Immature natural killer cell (primary cell): ENCODE results near the gene TRPC4AP. TPM values are rescaled to one million over a fixed set of nuclear protein-coding genes. Genes with fewer than 3 reads are reported as not detected.

Source experiments
- DNase-seq, 3 donors: peaks; one replicate each; pipeline ENCODE4 v3.0.0; 2022; ENCODE audit warnings: mixed read lengths in 1 of 3
- H3K27ac Mint-ChIP-seq, 6 donors: one replicate each; pipeline ENCODE4 v1.8.0; 2020; ENCODE audit warnings: mixed read lengths in 6 of 6, mild to moderate bottlenecking in 5 of 6, inconsistent platforms in 4 of 6, moderate library complexity in 3 of 6
- H3K27me3 Mint-ChIP-seq, 3 donors: one replicate each; pipeline ENCODE4 v1.8.0; 2020 to 2021; ENCODE audit warnings: low read depth in 3 of 3, mild to moderate bottlenecking in 3 of 3, mixed read lengths in 3 of 3, moderate library complexity in 3 of 3, inconsistent platforms in 1 of 3
- H3K36me3 Mint-ChIP-seq, 3 donors: one replicate each; pipeline ENCODE4 v1.8.0; 2020; ENCODE audit warnings: mixed read lengths in 3 of 3, inconsistent platforms in 2 of 3, mild to moderate bottlenecking in 2 of 3
- H3K4me1 Mint-ChIP-seq, 2 donors: one replicate each; pipeline ENCODE4 v1.8.0; 2020; ENCODE audit warnings: inconsistent platforms in 2 of 2, mild to moderate bottlenecking in 2 of 2, mixed read lengths in 2 of 2, moderate library complexity in 1 of 2
- H3K4me3 Mint-ChIP-seq, 5 donors: one replicate each; pipeline ENCODE4 v1.8.0; 2020; ENCODE audit warnings: mild to moderate bottlenecking in 5 of 5, mixed read lengths in 5 of 5, inconsistent platforms in 3 of 5, moderate library complexity in 3 of 5
- H3K9me3 Mint-ChIP-seq, 6 donors: one replicate each; pipeline ENCODE4 v1.8.0; 2020; ENCODE audit warnings: mild to moderate bottlenecking in 6 of 6, mixed read lengths in 6 of 6, inconsistent platforms in 4 of 6, moderate library complexity in 3 of 6
- polyA plus RNA-seq, 3 donors: library from polyadenylated mRNA; unstranded; fragments of 300-500 nt; fragmentation: Illumina TruSeq; gene quantifications; one replicate each; pipeline ENCODE4 v1.2.3, GENCODE V29; 2021

Gene TRPC4AP
- polyA plus RNA-seq, 3 donors from 2014 or later = 58.0 to 89.0 (median 72.5) TPM

DNA sequence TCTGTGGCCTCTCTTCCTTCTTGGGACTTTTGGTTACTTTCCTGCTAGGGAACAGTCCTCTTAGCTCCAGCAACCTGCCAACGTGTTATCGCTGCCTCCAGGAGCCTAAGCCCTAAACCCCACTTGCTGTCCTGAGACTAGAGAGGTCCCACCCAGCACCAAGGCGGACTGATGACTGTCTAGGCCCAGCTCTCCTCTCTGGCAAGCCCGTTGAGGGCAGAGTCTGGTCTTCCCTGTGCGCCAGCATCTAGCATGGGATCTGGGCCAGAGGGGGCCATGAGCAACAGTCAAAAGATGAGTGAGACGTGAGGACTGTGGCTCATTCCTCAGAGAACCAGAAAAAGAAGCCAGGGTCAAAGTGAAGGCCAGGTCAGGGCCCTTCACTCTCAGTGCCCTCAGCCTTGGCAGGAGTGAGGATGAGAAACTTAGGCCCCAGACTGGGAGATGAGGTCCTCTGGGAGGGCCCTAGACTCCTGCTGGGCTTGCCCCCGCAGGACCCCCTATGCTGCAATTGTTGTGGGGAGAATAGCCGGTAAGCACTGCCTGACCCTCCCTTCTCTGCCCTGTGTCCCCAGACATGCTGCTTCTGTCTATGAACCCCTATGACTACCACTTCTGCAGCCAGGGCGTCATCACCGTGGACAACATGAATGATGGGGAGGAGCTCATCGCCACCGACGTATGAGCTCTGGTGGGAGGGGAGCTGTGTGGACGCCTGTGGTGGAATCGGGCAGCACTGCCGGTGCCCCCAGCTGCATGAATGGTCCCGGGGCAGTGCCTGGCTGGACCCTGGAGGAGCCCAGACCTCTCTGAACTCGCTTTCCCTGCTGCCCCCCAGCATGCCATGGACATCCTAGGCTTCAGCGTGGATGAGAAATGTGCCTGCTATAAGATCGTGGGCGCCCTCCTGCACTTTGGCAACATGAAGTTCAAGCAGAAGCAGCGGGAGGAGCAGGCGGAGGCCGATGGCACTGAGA lies 106.0 kb downstream of the TRPC4AP start:
- Mint-ChIP-seq H3K36me3 (no peaks in the 10 kb centered on the region), H3K4me3 (no peak overlapping the region), H3K27me3 (peaks cover 3 to 5% (median 3%) of the 10 kb centered on the region in 3 donors), H3K9me3 (no peaks in the 10 kb centered on the region), H3K27ac (no peak overlapping the region), H3K4me1 (peaks cover 0 to 2% of the 10 kb centered on the region in 2 donors)
- DNase-seq = no peak

DNA sequence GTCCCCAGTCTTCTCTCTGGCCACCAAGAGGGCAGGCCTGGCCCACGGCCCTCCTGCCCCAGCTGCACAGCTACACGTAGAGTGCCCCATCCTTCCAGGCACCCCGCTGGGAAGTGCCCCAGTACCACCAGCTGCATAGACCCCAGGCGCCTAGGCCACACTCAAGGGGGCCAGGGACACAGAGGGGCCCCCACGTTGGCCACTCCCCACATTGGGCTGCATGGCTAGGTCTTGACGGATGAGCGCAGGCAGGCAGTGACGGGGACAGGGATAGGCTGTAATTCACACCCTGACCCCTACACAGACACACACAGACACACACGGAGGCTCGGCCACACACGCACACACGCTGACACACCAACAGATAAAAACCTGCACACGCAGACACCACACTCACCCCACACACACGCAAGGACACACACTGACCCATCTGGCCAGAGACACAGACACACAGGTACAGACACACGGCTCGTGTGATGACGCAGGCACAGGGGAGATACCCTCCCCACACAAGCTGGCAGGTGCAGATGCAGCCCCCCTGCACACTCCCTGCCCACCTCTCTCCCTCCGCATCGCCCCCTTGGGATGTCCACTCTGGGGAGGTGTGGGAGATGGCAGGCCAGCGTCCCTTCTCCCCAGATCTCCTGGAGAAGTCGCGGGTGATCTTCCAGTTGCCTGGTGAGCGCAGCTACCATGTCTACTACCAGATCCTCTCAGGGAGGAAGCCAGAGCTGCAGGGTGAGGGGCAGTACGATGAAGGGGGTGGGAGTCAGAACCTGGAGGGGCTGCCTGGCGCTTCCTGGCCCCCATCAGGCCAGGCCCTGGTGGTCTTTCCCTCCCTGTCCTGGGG lies 106.9 kb downstream of the TRPC4AP start:
- H3K4me1 Mint-ChIP-seq = peaks cover 0 to 2% of the 10 kb centered on the region in 2 donors
- H3K9me3 Mint-ChIP-seq = no peaks in the 10 kb centered on the region
- peak overlapping the region in 1 of 6 donors; percentile 41 for H3K27ac Mint-ChIP-seq
- DNase-seq = no peak
- no peaks in the 10 kb centered on the region for H3K36me3 Mint-ChIP-seq
- H3K4me3 Mint-ChIP-seq = no peak overlapping the region
- peaks cover 3 to 6% (median 3%) of the 10 kb centered on the region in 3 donors for H3K27me3 Mint-ChIP-seq

DNA sequence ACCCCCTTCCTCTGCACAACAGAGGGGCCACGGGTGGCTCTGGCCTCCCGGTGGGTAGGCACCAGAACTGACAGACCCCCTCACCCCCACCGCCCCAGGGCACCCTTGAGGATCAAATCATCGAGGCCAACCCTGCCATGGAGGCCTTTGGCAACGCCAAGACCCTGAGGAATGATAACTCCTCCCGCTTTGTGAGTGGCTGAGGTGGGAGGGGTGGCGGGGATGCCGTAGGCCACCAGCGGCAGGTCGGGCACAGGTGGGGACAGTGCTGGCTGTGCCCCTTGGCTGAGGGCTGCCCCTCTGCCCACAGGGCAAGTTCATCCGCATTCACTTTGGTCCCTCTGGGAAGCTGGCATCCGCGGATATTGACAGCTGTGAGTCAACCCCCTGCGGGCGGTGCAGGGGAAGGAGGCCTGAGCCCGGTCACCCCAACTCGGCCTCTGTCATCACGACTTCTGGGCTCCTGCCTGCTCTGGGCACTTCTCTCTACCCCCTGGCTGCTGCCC lies 107.8 kb downstream of the TRPC4AP start:
- H3K36me3 Mint-ChIP-seq = no peaks in the 10 kb centered on the region
- H3K27me3 Mint-ChIP-seq = peaks cover 3 to 6% (median 6%) of the 10 kb centered on the region in 3 donors
- no peak overlapping the region for H3K27ac Mint-ChIP-seq
- H3K4me1 Mint-ChIP-seq = peaks cover 0 to 2% of the 10 kb centered on the region in 2 donors
- H3K4me3 Mint-ChIP-seq = no peak overlapping the region
- no peaks in the 10 kb centered on the region for H3K9me3 Mint-ChIP-seq
- no peak for DNase-seq

DNA sequence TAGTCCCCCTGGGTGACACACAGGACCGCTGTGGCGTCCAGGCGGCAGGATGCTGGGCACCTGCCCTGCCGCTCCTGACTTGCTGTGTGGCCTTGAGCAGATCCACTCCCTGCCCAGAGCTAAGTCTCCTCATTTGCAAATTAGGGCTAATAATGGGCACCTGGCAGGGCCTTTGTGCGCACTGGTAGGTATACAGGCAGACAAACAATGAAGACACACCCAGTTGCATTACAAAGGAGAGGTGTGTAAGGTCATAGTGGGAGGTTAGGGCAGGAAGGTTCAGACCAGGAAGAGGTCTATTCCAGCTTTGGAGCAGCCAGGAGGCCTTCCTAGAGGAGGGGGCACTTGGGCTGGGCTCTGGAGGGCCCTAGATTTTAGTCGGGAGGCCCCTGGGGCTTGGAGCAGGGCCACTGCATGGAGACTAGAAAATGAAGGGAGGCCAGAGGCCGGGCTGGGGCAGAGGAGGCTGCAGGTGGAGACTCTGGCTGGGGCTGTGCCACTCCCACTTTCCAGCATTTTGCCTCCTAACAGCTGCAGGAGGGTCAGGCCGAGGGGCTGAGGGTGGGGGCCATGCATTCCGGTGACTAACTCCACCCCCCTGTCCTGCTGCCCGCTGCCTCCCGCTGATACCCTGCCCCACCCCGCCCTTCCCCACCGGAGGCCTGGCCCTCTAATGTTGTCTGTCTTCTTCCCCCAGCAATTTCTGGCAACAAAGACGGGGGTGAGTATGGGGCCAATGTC lies 108.4 kb downstream of the TRPC4AP start:
- peaks cover 3 to 6% (median 6%) of the 10 kb centered on the region in 3 donors for H3K27me3 Mint-ChIP-seq
- DNase-seq = no peak
- no peaks in the 10 kb centered on the region for H3K9me3 Mint-ChIP-seq
- H3K36me3 Mint-ChIP-seq = no peaks in the 10 kb centered on the region
- H3K4me1 Mint-ChIP-seq = peaks cover 0 to 2% of the 10 kb centered on the region in 2 donors
- no peak overlapping the region for H3K27ac Mint-ChIP-seq
- no peak overlapping the region for H3K4me3 Mint-ChIP-seq

- Mint-ChIP-seq H3K27ac (no peak overlapping the region), H3K4me3 (no peak overlapping the region)
Measured at GRCh38 chr20:34983089-34983820, 109.4 kb downstream of the TRPC4AP start.

GRCh38 chr20:34982270-34983088 lies 110.1 kb downstream of the TRPC4AP start:
- no peak for DNase-seq
- H3K27me3 Mint-ChIP-seq = peaks cover 3 to 8% (median 3%) of the 10 kb centered on the region in 3 donors
- no peak overlapping the region for H3K4me3 Mint-ChIP-seq
- no peaks in the 10 kb centered on the region for H3K36me3 Mint-ChIP-seq
- H3K4me1 Mint-ChIP-seq = peaks cover 0 to 2% of the 10 kb centered on the region in 2 donors
- H3K27ac Mint-ChIP-seq = no peak overlapping the region
- H3K9me3 Mint-ChIP-seq = no peaks in the 10 kb centered on the region

More at GRCh38 chr20:34983089-34983820, 109.4 kb downstream of the TRPC4AP start:
- peaks cover 0 to 2% of the 10 kb centered on the region in 2 donors for H3K4me1 Mint-ChIP-seq
- no peaks in the 10 kb centered on the region for H3K36me3 Mint-ChIP-seq
- DNase-seq = no peak
- H3K27me3 Mint-ChIP-seq = peaks cover 3 to 6% (median 6%) of the 10 kb centered on the region in 3 donors
- no peaks in the 10 kb centered on the region for H3K9me3 Mint-ChIP-seq

DNA sequence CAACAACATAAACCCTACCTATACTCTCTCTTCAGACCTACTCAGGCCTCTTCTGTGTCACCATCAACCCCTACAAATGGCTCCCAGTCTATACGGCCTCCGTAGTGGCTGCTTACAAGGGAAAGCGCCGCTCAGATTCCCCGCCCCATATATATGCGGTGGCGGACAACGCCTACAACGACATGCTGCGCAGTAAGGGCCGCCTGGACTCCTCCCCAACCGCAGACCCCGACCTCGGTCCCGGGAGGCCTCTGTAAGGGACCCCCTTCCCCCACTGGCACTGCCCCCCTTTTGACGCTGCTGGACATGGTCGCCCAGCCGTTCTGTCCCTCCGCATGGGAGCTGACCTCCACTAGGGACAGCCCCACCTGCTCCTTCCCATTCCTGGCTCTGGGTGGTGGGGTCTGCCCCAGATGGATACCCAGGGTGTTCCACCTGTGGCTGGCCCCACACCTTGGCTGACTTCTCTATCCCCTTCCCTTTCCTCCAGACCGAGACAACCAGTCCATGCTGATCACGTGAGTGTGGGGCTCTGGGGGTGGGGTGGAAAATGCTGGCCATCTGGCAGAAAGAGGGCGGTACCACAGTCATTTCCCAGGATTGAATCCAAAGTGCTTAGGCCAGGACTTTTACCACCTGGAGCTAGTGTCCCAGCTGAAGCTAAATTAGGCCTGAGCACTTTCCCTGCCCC lies 111.9 kb downstream of the TRPC4AP start:
- Mint-ChIP-seq H3K36me3 (no peaks in the 10 kb centered on the region), H3K27me3 (peaks cover 3 to 10% (median 8%) of the 10 kb centered on the region in 3 donors), H3K27ac (no peak overlapping the region), H3K4me1 (peaks cover 0 to 2% of the 10 kb centered on the region in 2 donors), H3K9me3 (no peaks in the 10 kb centered on the region), H3K4me3 (no peak overlapping the region)
- DNase-seq = no peak

DNA sequence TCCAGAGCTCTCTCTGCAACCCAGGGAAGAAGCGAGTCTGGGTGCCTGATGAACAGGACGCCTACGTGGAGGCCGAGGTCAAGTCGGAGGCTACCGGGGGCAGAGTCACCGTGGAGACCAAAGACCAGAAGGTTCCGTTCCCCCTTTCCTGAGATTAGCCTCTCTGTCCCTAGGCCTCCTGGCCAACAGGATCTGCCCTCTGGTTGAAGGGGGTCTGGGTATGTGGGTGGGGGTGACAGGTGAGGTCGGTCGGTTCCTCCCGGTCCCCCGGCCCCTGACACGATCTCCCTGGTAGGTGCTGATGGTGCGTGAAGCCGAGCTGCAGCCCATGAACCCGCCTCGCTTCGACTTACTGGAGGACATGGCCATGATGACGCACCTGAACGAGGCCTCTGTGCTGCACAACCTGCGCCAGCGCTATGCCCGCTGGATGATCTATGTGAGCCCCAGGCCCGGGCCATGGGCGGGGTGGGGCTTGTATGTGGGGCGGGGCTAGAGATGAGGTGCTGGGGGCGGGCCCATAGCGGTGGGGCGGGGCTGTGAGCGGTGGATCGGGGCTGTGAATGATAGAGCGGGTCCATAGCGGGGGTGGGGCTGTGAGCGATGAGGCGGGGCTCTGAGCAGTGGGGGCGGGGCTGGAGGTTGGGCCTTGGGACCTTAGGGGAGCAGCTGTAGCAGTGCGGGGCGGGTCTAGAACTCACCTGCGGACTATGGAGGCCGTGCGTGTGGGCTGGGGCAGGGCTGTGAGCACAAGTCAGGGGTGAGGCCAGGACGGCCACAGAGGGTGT lies 113.0 kb downstream of the TRPC4AP start:
- DNase-seq = no peak
- H3K9me3 Mint-ChIP-seq = no peaks in the 10 kb centered on the region
- H3K27me3 Mint-ChIP-seq = peaks cover 2 to 10% (median 8%) of the 10 kb centered on the region in 3 donors

DNA sequence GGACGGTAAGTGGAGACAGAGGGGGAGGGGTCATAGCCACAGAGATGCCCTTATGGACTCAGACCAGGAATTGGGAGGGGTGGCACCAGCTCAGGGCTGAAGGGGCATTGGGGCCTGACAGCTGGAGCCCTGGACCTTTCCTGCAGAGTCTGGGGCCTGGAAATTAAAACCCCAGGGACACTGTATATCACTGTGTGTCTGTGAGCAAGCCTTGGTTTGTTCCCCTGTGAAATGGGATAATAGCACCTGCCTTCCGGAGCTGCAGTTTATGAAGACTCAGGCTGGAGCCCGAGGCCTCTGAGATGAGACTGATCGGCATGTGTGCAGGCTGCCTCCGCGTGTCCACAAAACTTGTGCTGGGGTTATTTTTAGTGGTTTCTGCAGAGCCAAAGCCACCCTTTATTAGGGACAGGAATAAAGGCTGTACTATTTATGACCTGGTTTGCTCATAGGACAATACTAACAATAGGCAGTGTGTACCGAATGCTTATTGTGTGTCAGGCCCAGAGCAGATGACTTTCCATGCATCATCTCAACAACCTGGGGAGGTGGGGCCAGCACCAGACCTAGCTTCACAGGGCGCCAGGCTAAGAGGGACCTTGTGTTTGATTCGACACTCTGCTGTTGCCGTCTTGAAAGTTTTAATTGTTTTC lies 114.4 kb downstream of the TRPC4AP start:
- Mint-ChIP-seq H3K27ac (no peak overlapping the region), H3K4me3 (no peak overlapping the region), H3K27me3 (peaks cover 2 to 10% (median 6%) of the 10 kb centered on the region in 3 donors), H3K9me3 (no peaks in the 10 kb centered on the region), H3K4me1 (no peaks in the 10 kb centered on the region), H3K36me3 (no peaks in the 10 kb centered on the region)
- no peak for DNase-seq

More for the DNA sequence above, 113.0 kb downstream of the TRPC4AP start:
- H3K4me1 Mint-ChIP-seq = peaks cover 0 to 2% of the 10 kb centered on the region in 2 donors
- H3K4me3 Mint-ChIP-seq = no peak overlapping the region
- H3K36me3 Mint-ChIP-seq = no peaks in the 10 kb centered on the region
- H3K27ac Mint-ChIP-seq = no peak overlapping the region

DNA sequence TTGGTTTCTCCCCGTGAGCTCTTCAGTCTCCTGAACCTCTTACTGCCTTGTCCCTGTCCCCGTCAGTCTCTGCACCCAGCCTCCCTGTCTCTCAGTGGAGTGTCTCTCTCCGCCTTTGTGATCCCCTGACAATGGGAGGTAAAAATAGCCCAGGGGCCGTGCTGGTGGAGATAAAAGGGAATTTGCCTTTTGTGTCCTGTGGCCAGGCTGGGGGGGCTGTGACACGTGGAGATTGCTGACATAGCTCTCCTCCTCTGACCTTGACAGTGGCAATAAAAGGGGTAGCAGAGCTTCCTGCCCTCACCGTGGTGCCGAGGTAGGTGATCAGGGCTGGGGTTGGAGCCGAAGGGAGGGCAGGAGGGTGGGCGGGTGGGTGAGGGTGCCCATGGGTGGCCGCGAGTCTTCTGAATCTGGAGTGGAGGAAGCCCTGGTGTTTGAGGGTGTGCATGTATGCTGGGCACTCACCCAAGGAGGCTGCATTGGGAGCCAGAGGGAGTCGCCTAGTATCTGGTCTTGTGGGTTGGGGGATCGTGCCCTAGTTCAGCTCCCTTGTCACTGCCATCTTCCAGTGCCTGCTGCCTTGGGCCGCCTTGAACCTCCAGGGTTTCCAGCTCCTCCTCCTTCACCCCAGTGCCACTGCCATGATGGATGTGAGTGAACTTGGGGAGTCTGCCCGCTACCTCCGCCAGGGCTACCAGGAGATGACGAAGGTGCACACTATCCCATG lies 115.1 kb downstream of the TRPC4AP start:
- Mint-ChIP-seq H3K4me3 (no peak overlapping the region), H3K36me3 (no peaks in the 10 kb centered on the region), H3K27ac (no peak overlapping the region), H3K27me3 (peaks cover 2 to 10% (median 5%) of the 10 kb centered on the region in 3 donors), H3K9me3 (no peaks in the 10 kb centered on the region), H3K4me1 (no peaks in the 10 kb centered on the region)
- DNase-seq = no peak
